ENCODE data around the gene NNAT.
A peak's percentile ranks its signal among the peaks of the same experiment; 100 is the strongest.

Gene NNAT

DNA sequence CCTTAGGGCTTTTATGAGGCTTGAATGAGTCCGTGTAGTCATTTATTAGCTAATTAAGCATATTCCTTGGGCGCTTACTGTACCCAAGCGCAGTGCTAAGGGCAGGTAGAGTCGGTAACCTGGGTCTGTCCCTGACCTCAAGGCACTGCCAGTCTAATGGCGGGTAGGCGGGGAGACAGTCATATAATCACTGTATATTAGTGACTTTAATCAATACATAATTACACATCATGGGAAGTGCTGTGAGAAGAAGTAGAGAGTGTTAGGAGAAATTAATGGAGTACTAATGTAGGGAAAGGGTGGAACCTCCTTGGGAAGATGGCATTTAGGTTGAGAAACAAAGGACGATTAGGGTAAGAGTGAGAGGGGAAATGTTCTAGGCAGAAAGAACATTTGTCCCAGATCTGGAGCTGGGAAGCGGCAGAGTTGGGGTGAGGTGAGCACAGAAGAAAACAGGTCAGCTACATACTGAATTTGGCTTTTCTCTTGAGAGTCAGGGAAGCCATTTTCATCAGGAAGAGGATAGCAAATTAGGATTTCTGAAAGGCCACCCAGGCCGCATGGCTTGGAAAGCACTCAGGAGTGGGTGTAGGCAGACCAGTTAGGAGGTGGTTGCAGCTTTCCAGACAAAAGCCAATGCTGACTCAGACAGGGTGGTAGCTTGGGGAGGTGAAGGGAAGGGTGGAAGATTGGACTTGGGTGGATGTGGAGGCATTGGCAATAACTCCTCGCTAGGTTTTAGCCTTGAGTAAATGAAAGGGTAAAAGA lies 7.6 kb downstream of the NNAT start:
- Histone ChIP-seq H3K27ac (ENCODE audit: insufficient read depth in 1 of 2, low read depth in 1 of 2, low read length in 2 of 2, poor library complexity in 1 of 2, severe bottlenecking in 2 of 2) (peak overlapping the region; percentile 99 to 100), H3K27me3 (replicated peaks in 2 of 5; ENCODE audit: control insufficient read depth in 4 of 5, insufficient read depth in 5 of 5, low read length in 4 of 5) (no peaks in the 10 kb centered on the region), H3K36me3 (ENCODE audit: control insufficient read depth in 4 of 4, insufficient read depth in 4 of 4, low read length in 3 of 4) (peaks cover 0 to 2% (median 0%) of the 10 kb centered on the region in 4 experiments), H3K9me3 (ENCODE audit: control extremely low read depth in 1 of 5, control insufficient read depth in 4 of 5, insufficient read depth in 2 of 5, low read depth in 1 of 5, low read length in 4 of 5) (no peaks in the 10 kb centered on the region), H3K4me1 (ENCODE audit: control extremely low read depth in 1 of 4, control insufficient read depth in 4 of 4, insufficient read depth in 4 of 4, low read length in 3 of 4) (peaks cover 9 to 41% (median 33%) of the 10 kb centered on the region in 4 experiments), H3K4me3 (ENCODE audit: control insufficient read depth in 1 of 7, extremely low read depth in 1 of 7, insufficient read depth in 4 of 7, low read depth in 2 of 7, low read length in 6 of 7) (peak overlapping the region; percentile 75 to 97 (median 94))
- POLR2A ChIA-PET, result interaction anchor here (0.6 kb wide), 1 partner anchor 237 kb away, joined by 3 read pairs; no protein-coding TSS in a partner anchor
- DNase-seq, result no peak
- WGBS (ENCODE audit: insufficient coverage), result 72% methylated on average over 6 of the region's 10 CpGs
- CTCF ChIA-PET, result interaction anchor here (0.6 to 8.2 kb wide), 3 partner anchors 9 to 260 kb away, joined by 3 to 81 read pairs (median 5); partner anchors contain the start of gene MANBAL

GRCh38 chr20:37529214-37529967 lies 8.3 kb downstream of the NNAT start:
- Histone ChIP-seq H3K4me1 (ENCODE audit: control extremely low read depth in 1 of 4, control insufficient read depth in 4 of 4, insufficient read depth in 4 of 4, low read length in 3 of 4) (peaks cover 9 to 37% (median 31%) of the 10 kb centered on the region in 4 experiments), H3K9me3 (ENCODE audit: control extremely low read depth in 1 of 5, control insufficient read depth in 4 of 5, insufficient read depth in 2 of 5, low read depth in 1 of 5, low read length in 4 of 5) (no peaks in the 10 kb centered on the region), H3K27ac (ENCODE audit: insufficient read depth in 1 of 2, low read depth in 1 of 2, low read length in 2 of 2, poor library complexity in 1 of 2, severe bottlenecking in 2 of 2) (no peak overlapping the region), H3K36me3 (ENCODE audit: control insufficient read depth in 4 of 4, insufficient read depth in 4 of 4, low read length in 3 of 4) (peaks cover 0 to 2% (median 0%) of the 10 kb centered on the region in 4 experiments), H3K27me3 (replicated peaks in 2 of 5; ENCODE audit: control insufficient read depth in 4 of 5, insufficient read depth in 5 of 5, low read length in 4 of 5) (no peaks in the 10 kb centered on the region), H3K4me3 (ENCODE audit: control insufficient read depth in 1 of 7, extremely low read depth in 1 of 7, insufficient read depth in 4 of 7, low read depth in 2 of 7, low read length in 6 of 7) (no peak overlapping the region)
- DNase-seq, result no peak
- ChIA-PET POLR2A (no interaction called here), CTCF (interaction anchor here (1.1 to 8.2 kb wide), 6 partner anchors 8 to 338 kb away, joined by 3 to 81 read pairs (median 3); no protein-coding TSS in a partner anchor)
- WGBS (ENCODE audit: insufficient coverage), result 77% methylated on average over 6 of the region's 8 CpGs

DNA sequence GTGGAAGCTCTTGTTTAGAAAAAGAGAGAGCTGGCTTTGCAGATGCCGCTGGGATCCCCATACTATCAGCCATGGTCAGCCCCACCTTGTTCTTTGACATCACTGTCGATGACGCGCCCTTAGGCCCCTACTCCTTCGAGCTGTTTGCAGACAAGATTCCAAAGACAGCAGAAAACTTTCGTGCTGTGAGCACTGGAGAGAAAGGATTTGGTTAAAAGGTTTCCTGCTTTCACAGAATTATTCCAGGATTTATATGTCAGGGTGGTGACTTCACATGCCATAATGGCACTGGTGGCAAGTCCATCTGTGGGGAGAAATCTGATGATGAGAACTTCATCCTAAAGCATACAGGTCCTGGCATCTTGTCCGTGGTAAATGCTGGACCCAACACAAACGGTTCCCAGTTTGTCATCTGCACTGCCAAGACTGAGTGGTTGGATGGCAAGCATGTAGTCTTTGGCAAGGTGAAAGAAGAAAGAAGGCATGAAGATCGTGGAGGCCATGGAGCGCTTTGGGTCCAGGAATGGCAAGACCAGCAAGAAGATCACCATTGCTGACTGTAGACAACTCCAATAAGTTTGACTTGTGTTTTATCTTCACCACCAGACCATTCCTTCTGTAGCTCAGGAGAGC lies 9.0 kb downstream of the NNAT start:
- 100% methylated on average over 7 of the region's 10 CpGs for WGBS (ENCODE audit: insufficient coverage)

GRCh38 chr20:37530696-37531095 lies 9.6 kb downstream of the NNAT start:
- H3K4me1 ChIP-seq (ENCODE audit: control extremely low read depth in 1 of 4, control insufficient read depth in 4 of 4, insufficient read depth in 4 of 4, low read length in 3 of 4), result peaks cover 7 to 32% (median 20%) of the 10 kb centered on the region in 4 experiments
- 100% methylated on average over 1 of the region's 2 CpGs for WGBS (ENCODE audit: insufficient coverage)
- H3K27ac ChIP-seq (ENCODE audit: insufficient read depth in 1 of 2, low read depth in 1 of 2, low read length in 2 of 2, poor library complexity in 1 of 2, severe bottlenecking in 2 of 2), result no peak overlapping the region
- POLR2A ChIA-PET, result interaction anchor here (0.6 kb wide), 1 partner anchor 1000 kb away, joined by 3 read pairs; no protein-coding TSS in a partner anchor
- no peaks in the 10 kb centered on the region for H3K9me3 ChIP-seq (ENCODE audit: control extremely low read depth in 1 of 5, control insufficient read depth in 4 of 5, insufficient read depth in 2 of 5, low read depth in 1 of 5, low read length in 4 of 5)
- H3K4me3 ChIP-seq (ENCODE audit: control insufficient read depth in 1 of 7, extremely low read depth in 1 of 7, insufficient read depth in 4 of 7, low read depth in 2 of 7, low read length in 6 of 7), result no peak overlapping the region
- DNase-seq, result no peak
- H3K36me3 ChIP-seq (ENCODE audit: control insufficient read depth in 4 of 4, insufficient read depth in 4 of 4, low read length in 3 of 4), result no peaks in the 10 kb centered on the region
- no peaks in the 10 kb centered on the region for H3K27me3 ChIP-seq (replicated peaks in 2 of 5; ENCODE audit: control insufficient read depth in 4 of 5, insufficient read depth in 5 of 5, low read length in 4 of 5)
- CTCF ChIA-PET, result interaction anchor here (1.1 to 8.2 kb wide), 8 partner anchors 10 to 340 kb away, joined by 3 to 81 read pairs (median 4); no protein-coding TSS in a partner anchor

More for the DNA sequence above, 9.0 kb downstream of the NNAT start:
- Histone ChIP-seq H3K27me3 (replicated peaks in 2 of 5; ENCODE audit: control insufficient read depth in 4 of 5, insufficient read depth in 5 of 5, low read length in 4 of 5) (no peaks in the 10 kb centered on the region), H3K4me3 (ENCODE audit: control insufficient read depth in 1 of 7, extremely low read depth in 1 of 7, insufficient read depth in 4 of 7, low read depth in 2 of 7, low read length in 6 of 7) (no peak overlapping the region), H3K4me1 (ENCODE audit: control extremely low read depth in 1 of 4, control insufficient read depth in 4 of 4, insufficient read depth in 4 of 4, low read length in 3 of 4) (peaks cover 9 to 32% (median 25%) of the 10 kb centered on the region in 4 experiments), H3K9me3 (ENCODE audit: control extremely low read depth in 1 of 5, control insufficient read depth in 4 of 5, insufficient read depth in 2 of 5, low read depth in 1 of 5, low read length in 4 of 5) (no peaks in the 10 kb centered on the region), H3K27ac (ENCODE audit: insufficient read depth in 1 of 2, low read depth in 1 of 2, low read length in 2 of 2, poor library complexity in 1 of 2, severe bottlenecking in 2 of 2) (no peak overlapping the region), H3K36me3 (ENCODE audit: control insufficient read depth in 4 of 4, insufficient read depth in 4 of 4, low read length in 3 of 4) (no peaks in the 10 kb centered on the region)
- ChIA-PET CTCF (interaction anchor here (1.1 to 8.2 kb wide), 8 partner anchors 11 to 339 kb away, joined by 3 to 81 read pairs (median 4); no protein-coding TSS in a partner anchor), POLR2A (interaction anchor here (0.6 kb wide), 1 partner anchor 1001 kb away, joined by 3 read pairs; no protein-coding TSS in a partner anchor)
- DNase-seq, result no peak

DNA sequence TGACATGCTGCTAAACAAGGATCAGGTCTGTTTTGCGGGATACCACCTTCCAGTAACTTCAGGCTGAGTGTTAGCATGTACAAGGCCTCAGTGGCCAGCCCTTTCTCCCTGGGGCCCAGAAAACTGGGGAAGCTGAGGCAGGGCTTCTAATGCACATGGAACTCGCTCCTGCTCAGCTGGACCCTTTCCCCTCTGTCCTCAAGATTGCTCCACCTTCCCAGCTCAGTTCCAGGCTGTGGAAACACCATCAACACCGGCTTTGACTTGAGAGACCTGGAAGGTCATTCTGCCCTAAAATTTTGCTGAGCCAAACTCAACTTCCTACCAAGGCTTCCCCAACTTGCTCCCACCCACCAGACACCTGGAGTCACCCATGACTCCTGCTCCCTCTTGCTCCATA lies 10.8 kb downstream of the NNAT start:
- H3K4me3 ChIP-seq (ENCODE audit: control insufficient read depth in 1 of 7, extremely low read depth in 1 of 7, insufficient read depth in 4 of 7, low read depth in 2 of 7, low read length in 6 of 7), result no peak overlapping the region
- no peaks in the 10 kb centered on the region for H3K9me3 ChIP-seq (ENCODE audit: control extremely low read depth in 1 of 5, control insufficient read depth in 4 of 5, insufficient read depth in 2 of 5, low read depth in 1 of 5, low read length in 4 of 5)
- CTCF ChIA-PET, result interaction anchor here (0.9 to 8.2 kb wide), 5 partner anchors 34 to 337 kb away, joined by 3 to 81 read pairs (median 4); no protein-coding TSS in a partner anchor
- DNase-seq, result no peak
- POLR2A ChIA-PET, result no interaction called here
- 100% methylated on average over 3 of the region's 3 CpGs for WGBS (ENCODE audit: insufficient coverage)
- H3K27ac ChIP-seq (ENCODE audit: insufficient read depth in 1 of 2, low read depth in 1 of 2, low read length in 2 of 2, poor library complexity in 1 of 2, severe bottlenecking in 2 of 2), result no peak overlapping the region
- no peaks in the 10 kb centered on the region for H3K27me3 ChIP-seq (replicated peaks in 2 of 5; ENCODE audit: control insufficient read depth in 4 of 5, insufficient read depth in 5 of 5, low read length in 4 of 5)
- H3K36me3 ChIP-seq (ENCODE audit: control insufficient read depth in 4 of 4, insufficient read depth in 4 of 4, low read length in 3 of 4), result no peaks in the 10 kb centered on the region
- H3K4me1 ChIP-seq (ENCODE audit: control extremely low read depth in 1 of 4, control insufficient read depth in 4 of 4, insufficient read depth in 4 of 4, low read length in 3 of 4), result peaks cover 2 to 22% (median 9%) of the 10 kb centered on the region in 4 experiments

GRCh38 chr20:37533154-37533715 lies 12.2 kb downstream of the NNAT start:
- no peak overlapping the region for H3K4me3 ChIP-seq (ENCODE audit: control insufficient read depth in 1 of 7, extremely low read depth in 1 of 7, insufficient read depth in 4 of 7, low read depth in 2 of 7, low read length in 6 of 7)
- no peaks in the 10 kb centered on the region for H3K27me3 ChIP-seq (replicated peaks in 2 of 5; ENCODE audit: control insufficient read depth in 4 of 5, insufficient read depth in 5 of 5, low read length in 4 of 5)
- no peak overlapping the region for H3K27ac ChIP-seq (ENCODE audit: insufficient read depth in 1 of 2, low read depth in 1 of 2, low read length in 2 of 2, poor library complexity in 1 of 2, severe bottlenecking in 2 of 2)
- POLR2A ChIA-PET, result interaction anchor here (0.9 kb wide), 1 partner anchor 33 kb away, joined by 4 read pairs; no protein-coding TSS in a partner anchor
- DNase-seq, result no peak
- WGBS (ENCODE audit: insufficient coverage), result 94% methylated on average over 2 of the region's 2 CpGs
- CTCF ChIA-PET, result interaction anchor here (0.9 to 8.2 kb wide), 15 partner anchors 9 to 503 kb away, joined by 3 to 81 read pairs (median 5); no protein-coding TSS in a partner anchor
- H3K4me1 ChIP-seq (ENCODE audit: control extremely low read depth in 1 of 4, control insufficient read depth in 4 of 4, insufficient read depth in 4 of 4, low read length in 3 of 4), result peaks cover 0 to 18% (median 4%) of the 10 kb centered on the region in 4 experiments
- no peaks in the 10 kb centered on the region for H3K9me3 ChIP-seq (ENCODE audit: control extremely low read depth in 1 of 5, control insufficient read depth in 4 of 5, insufficient read depth in 2 of 5, low read depth in 1 of 5, low read length in 4 of 5)
- H3K36me3 ChIP-seq (ENCODE audit: control insufficient read depth in 4 of 4, insufficient read depth in 4 of 4, low read length in 3 of 4), result no peaks in the 10 kb centered on the region
